HG03196 (cell line): ENCODE measurements around the gene BCAR1.
"Not testable (repeated sequence)": the region's sequence is repeated elsewhere in the genome, so short reads cannot be mapped to it uniquely, and the experiment has no call there.

Experiments
- ATAC-seq: cut with Tn5 transposase; IDR thresholded peaks from one replicate; pipeline ENCODE4 v1.9.1; 2021; ENCODE audit not compliant: unreplicated experiment

BCAR1 gene

GRCh38 chr16:75241412-75241811 is 10.0 kb downstream of the BCAR1 start:
- no peak for ATAC-seq

DNA sequence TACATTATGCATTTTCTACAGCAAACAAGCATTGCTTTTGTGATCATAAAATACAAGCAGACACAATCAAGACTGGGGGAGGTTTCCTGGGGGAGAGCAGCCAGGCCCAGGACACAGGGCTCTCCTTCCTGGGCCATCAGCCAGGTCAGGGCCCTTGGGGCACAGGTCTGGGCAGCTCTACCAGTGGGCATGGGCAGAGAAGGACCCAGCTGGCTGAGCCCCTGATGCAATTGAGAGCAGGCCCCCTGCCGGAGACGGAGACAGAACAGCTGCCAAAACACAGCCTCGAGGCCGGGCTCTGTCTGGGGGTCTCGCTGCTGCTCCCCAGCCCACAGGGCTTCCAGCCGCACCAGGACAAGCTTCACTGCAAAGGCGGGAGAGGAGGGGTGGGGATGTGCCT is 10.8 kb downstream of the BCAR1 start:
- not testable (repeated sequence) for ATAC-seq

DNA sequence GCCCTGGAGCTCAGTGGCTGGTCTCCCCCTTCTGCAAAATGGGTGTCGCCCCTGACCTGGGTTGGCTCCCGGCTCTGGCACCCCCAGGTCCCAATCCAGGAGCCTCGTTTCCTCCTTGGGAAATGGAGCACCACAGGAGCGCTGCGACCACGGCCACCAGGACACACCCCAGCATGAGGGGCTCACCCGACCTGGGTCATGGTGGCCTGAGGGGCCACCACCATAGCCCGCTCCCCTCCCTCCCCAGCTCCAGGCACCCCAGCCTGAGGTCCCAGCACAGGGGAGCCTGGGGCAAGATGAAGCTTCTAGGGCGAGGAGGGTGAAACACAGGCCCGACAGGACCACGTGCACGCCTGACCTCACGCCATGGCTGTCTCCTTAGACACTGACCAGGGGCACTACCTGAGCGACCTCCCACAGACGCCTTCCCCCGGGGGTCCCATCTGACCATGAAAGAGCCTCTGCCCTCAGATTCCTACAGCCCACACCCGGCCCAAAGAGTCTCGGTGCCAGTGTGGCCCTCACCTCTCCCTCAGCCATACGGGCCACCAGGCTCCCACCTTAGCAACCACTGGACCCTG is 11.8 kb downstream of the BCAR1 start:
- no peak for ATAC-seq

DNA sequence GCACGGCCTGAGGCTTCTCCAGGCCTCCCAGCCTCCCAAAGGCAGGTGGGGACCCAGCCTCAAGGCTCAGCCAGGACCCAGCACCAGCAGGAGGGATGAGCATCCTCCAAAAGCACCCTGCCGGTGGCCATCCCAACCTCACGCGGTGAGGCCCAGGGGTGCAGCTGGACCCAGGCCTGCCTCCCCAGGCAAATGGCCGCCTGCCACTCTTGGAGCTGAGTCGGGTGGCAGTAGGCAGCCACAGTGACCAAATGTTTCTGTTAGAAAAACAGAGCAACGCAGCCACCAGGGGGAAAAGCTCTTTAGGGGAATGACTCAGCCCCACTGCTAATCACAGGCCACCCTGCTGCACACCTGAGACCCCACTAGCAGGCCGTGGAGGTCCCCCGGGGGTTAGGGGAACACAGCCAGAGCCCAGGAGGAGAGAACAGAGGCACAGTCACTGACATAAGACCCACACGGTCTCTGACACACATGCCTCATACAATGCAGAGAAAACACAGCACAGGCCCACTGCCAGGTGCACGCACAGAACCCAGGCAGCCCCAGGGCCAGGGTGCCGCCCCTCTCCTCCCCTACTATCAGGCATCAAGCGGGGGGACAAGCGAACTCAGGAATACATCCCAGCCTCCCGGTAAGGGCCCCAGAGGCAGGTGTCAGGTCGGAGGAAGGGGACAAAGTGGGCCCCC is 12.4 kb downstream of the BCAR1 start:
- ATAC-seq: no peak

DNA sequence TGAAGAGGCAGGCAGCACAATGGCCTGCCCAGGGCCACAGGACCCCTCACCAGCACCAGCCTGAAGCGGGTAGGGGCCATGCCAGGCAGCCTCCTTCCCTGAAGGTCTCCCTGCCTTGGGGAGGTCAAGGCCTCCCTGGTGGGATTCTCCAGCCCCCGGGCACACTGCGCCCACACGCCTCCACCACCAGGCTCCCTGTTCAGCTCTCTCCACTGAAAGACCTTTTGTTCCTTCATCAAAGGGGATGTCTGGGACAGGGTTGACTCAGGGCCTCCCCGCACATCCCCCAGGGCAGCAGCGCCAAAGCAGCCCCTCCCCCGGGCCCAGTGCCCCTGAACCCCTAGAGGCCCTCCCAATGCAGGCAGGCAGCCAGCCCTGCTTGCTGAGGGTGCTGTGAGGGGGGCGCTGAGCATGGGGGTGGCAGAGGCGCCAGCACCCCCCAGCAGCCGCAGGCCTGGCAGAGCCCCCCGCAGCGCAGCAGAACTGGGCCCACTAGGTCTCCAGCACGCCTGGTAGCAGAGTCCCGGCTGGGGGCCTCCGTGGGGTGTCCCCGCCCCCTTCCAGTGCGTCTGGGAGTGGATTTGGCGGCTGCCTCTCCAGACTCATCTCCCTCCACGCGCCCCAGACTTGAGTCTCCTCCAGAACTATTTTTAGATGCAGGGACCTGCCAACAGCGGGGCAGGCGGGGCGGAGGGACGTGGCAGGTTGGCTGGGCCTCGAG is 13.1 kb downstream of the BCAR1 start:
- ATAC-seq: no peak

GRCh38 chr16:75237398-75238131 is 13.9 kb downstream of the BCAR1 start:
- ATAC-seq: no peak

DNA sequence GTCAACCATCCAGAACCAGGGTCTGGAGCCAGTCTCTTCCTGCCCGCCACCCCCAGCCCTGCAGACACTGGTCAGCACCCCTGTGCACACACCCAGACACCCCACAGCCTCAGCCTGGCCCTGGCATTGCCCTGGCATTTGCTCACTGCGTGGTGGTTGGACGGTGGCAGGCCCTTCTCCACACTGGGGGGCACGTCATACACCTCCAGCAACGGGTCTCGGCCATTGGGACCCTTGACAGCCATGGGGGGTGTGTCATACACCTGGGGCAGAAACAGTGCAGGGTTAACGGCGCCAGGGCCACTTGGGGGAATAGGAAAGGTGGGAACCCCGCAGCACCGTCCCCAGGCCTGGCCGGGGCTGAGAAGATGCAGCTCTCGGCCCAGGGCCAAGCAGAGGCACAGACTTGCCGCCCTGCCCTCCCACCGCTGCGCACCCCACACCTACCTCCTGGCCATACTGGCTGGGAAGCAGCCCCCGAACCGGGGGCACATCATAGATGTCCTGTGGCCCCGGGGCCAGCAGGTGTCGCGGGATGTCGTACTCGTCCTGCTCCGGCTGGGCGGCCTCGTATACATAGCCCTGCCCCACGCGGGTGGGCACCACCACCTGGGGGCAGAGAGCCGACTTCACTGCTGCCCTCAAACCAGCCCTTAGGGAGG is 14.6 kb downstream of the BCAR1 start:
- ATAC-seq: no peak

- no peak for ATAC-seq
These were observed 15.2 kb downstream of the BCAR1 start for GRCh38 chr16:75236232-75236631.

DNA sequence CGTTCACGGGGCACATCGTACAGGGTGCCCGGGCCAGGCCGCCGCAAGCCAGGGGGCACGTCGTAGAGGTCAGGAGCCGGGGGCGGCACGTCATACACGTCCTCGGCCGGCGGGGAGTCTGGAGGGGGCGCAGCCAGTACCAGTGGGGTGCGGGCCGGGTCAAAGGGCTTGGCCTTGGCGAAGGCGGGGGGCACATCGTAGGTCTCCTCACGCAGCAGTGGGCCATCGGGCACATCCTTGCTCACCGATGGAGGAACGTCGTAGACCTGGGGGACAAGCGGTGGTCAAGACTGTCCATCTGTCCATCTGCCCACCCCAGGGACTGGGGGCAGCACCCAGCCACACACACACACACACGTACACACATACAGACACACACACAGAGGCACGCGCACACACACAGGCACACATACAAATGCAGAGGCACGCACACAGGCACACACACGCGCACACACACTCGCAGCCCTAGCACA is 15.7 kb downstream of the BCAR1 start:
- ATAC-seq: no peak

DNA sequence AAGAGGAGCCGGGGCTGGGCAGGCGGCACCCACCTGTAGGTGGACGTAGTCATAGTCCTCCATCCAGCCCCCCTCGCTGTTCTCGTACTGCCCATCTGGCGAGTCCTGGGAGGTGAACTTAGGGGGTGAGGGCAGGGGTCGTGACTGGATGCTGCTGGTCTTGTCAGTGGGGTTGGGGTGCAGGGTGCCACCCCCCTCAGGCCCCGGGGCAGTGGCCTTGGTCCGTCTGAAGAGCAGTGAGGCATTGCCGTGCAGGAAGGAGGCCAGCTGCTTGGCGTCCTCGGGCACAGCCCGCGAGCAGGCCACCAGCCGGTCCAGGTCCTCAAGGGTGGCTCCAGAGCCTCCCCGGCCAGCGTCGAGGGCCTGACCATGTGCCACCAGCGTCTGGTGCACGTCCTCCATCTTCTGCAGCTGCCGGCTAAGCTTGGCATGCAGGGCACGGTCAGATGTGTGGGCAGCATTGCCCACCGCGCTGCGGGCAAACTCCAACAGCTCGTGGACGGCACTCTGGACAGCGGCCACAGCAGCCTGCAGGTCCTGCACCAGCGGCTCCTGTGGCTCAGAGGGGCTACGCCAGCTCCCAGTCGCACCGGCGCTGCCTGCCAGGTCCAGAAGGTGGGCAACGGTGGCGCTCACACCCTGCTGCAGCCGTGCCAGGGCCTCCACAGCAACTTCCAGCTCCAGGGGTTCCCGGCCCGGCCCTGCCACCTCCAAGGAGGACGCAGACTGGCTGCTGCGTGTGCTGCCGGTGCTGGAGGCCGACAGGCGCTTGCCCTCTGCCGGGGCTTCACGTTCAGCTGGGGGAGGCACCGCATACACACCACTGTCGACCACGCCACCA is 16.3 kb downstream of the BCAR1 start:
- no peak for ATAC-seq

GRCh38 chr16:75233611-75233938 is 17.8 kb downstream of the BCAR1 start:
- no peak for ATAC-seq

DNA sequence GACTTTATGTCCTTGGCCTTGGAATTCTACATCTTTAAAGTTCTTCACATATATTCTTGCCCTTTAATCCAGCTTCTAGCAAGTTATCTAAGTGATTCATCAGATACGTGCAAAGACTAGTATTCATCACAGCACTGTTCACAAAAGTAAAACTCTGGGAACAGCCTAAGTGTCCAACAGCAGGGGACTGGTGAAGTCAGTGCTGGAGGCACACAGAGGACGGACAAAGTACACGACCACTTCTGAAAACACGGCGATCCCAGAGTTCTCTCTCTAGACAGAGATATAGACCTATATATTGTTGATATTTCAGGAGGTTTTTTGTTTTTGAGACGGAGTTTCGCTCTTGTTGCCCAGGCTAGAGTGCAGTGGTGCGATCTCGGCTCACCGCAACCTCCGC is 19.9 kb downstream of the BCAR1 start:
- no peak for ATAC-seq

DNA sequence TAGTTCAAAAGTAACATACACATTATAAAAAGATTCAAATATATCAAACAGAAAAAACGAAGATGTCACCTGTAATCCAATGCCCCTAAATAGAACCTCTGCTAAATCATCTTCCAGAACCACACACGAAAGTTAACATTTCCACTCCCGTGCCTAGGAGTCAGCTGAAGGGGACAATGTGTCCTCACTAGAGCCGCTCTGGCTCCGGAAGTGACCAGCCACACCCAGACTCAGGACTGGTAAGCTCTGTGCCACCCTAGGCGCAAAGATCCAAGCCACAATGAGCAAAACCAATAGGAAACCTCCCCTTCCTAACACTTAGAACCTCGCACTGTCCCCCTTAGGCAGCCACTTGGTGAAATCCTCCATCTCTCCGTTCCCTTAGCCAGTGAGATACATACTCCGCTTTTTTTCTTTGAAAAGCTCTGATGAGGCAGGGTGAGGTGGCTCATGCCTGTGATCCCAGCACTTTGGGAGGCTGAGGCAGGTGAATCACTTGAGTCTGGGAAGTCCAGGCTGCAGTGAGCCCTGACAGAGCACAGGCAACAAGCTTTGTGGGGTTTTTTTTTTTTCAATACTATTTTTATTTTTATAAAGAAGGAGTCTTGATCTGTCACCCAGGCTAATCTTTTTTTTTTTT is 20.8 kb downstream of the BCAR1 start:
- ATAC-seq: no peak

GRCh38 chr16:75229172-75230031 is 22.0 kb downstream of the BCAR1 start:
- no peak for ATAC-seq

- ATAC-seq: no peak
These were observed 23.1 kb downstream of the BCAR1 start for GRCh38 chr16:75228143-75228976.

GRCh38 chr16:75227361-75228142 is 23.9 kb downstream of the BCAR1 start:
- no peak for ATAC-seq
